ENCODE results near the gene MICALL2.

Gene MICALL2

DNA sequence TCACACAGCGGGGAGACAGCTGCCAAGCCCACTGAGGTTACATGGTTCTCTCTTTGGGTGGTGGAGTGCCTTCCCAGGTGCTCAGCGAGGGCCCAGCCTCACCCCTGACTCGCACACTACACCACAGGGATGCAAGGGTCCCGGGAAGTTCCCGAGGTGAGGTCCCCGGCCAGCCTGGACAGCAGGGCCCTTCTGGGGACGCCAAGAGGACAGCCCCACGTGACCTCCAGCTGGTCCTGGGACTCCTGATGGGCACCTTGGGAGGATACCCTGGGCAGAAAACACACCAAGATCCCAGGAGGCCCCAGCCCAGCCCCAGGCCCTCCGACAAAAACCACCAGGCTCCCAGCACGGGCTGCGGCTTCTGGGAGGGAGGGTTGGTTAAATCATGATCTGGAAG is 8.3 kb downstream of the MICALL2 start:
- H3K9ac ChIP-seq (ENCODE audit: low read length), result no peak overlapping the region
- H3K4me3 ChIP-seq (ENCODE audit: insufficient read depth, low read length, poor library complexity, severe bottlenecking), result no peak overlapping the region
- H3K9me3 ChIP-seq (ENCODE audit: insufficient read depth, low read length), result no peaks in the 10 kb centered on the region
- no peak overlapping the region for H3K4me2 ChIP-seq (ENCODE audit: low read depth, low read length, poor library complexity, severe bottlenecking)
- H3K36me3 ChIP-seq (ENCODE audit: low read length), result no peaks in the 10 kb centered on the region
- no peak overlapping the region for H3K27ac ChIP-seq (ENCODE audit: low read depth, low read length)
- no peaks in the 10 kb centered on the region; the same call in 1 of the 2 replicates for H4K20me1 ChIP-seq (ENCODE audit: low read depth, low read length)
- H2AFZ ChIP-seq (ENCODE audit: low read depth, low read length, severe bottlenecking), result no peak overlapping the region
- H3K27me3 ChIP-seq (ENCODE audit: low read length), result no peaks in the 10 kb centered on the region
- no peaks in the 10 kb centered on the region for H3K9me2 ChIP-seq (replicated peaks; ENCODE audit: insufficient read depth, low read length)
- no peaks in the 10 kb centered on the region for H3K79me2 ChIP-seq (ENCODE audit: insufficient read depth, low read length)
- TF ChIP-seq EZH2phosphoT487 (conservative IDR thresholded peaks at IDR 0.05; ENCODE audit: low read length), result no peak
- TF ChIP-seq, protein P1, sequence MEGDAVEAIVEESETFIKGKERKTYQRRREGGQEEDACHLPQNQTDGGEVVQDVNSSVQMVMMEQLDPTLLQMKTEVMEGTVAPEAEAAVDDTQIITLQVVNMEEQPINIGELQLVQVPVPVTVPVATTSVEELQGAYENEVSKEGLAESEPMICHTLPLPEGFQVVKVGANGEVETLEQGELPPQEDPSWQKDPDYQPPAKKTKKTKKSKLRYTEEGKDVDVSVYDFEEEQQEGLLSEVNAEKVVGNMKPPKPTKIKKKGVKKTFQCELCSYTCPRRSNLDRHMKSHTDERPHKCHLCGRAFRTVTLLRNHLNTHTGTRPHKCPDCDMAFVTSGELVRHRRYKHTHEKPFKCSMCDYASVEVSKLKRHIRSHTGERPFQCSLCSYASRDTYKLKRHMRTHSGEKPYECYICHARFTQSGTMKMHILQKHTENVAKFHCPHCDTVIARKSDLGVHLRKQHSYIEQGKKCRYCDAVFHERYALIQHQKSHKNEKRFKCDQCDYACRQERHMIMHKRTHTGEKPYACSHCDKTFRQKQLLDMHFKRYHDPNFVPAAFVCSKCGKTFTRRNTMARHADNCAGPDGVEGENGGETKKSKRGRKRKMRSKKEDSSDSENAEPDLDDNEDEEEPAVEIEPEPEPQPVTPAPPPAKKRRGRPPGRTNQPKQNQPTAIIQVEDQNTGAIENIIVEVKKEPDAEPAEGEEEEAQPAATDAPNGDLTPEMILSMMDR (IDR thresholded peaks at IDR 0.05; ENCODE audit: insufficient read depth, low read length, poor library complexity, severe bottlenecking), result no peak
- H3F3A ChIP-seq (ENCODE audit: insufficient read depth), result no peaks in the 10 kb centered on the region

DNA sequence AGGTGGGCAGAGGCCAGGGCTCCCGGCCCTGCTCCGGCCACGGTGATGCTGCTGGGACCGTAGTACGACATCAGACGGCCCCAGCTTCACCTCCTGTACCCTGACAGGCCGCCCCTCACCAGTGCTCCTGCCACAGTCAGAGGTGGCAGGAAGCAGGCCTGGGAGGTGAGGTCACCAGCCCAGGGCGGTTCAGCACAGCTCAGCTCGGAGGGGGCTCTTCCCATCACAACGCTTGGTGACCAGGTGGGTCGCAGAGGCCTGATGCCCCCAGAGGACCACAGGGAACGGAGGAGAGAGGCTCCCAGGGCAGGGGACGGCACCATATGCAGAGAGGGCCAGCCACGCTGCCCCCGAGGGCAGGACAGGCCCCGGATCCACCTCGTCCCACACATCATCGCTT is 8.8 kb downstream of the MICALL2 start:
- H3K4me2 ChIP-seq (ENCODE audit: low read depth, low read length, poor library complexity, severe bottlenecking), result no peak overlapping the region
- no peak overlapping the region for H3K27ac ChIP-seq (ENCODE audit: low read depth, low read length)
- no peak for TF ChIP-seq EZH2phosphoT487 (conservative IDR thresholded peaks at IDR 0.05; ENCODE audit: low read length)
- TF ChIP-seq, protein P1 (IDR thresholded peaks at IDR 0.05; ENCODE audit: insufficient read depth, low read length, poor library complexity, severe bottlenecking), result no peak
- H3K9me2 ChIP-seq (replicated peaks; ENCODE audit: insufficient read depth, low read length), result no peaks in the 10 kb centered on the region
- H2AFZ ChIP-seq (ENCODE audit: low read depth, low read length, severe bottlenecking), result no peak overlapping the region
- H3K79me2 ChIP-seq (ENCODE audit: insufficient read depth, low read length), result no peaks in the 10 kb centered on the region
- no peaks in the 10 kb centered on the region for H3K36me3 ChIP-seq (ENCODE audit: low read length)
- no peaks in the 10 kb centered on the region for H3K27me3 ChIP-seq (ENCODE audit: low read length)
- H3K4me3 ChIP-seq (ENCODE audit: insufficient read depth, low read length, poor library complexity, severe bottlenecking), result no peak overlapping the region
- no peaks in the 10 kb centered on the region; the same call in 1 of the 2 replicates for H4K20me1 ChIP-seq (ENCODE audit: low read depth, low read length)
- no peak overlapping the region for H3K9ac ChIP-seq (ENCODE audit: low read length)
- H3K9me3 ChIP-seq (ENCODE audit: insufficient read depth, low read length), result no peaks in the 10 kb centered on the region
- no peaks in the 10 kb centered on the region for H3F3A ChIP-seq (ENCODE audit: insufficient read depth)

DNA sequence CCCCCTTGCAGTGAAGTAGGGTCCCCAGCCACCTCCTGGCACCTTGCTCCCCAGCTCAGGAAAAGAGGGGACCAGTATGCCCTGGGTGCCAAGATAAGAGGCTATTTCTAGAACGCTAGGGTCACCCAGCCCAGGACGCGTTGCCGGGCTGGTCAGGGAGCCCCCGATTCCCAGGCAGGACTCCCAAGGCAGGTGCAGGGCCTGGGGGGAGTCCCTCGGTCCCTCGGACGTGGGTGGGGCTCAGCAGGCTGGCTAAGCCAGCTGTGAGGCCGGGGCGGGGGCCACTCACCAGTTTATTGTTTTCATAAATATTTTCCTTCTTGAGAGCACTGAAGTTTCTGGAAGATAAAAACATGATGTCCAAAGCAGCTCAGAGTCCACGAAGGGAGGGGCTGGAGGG is 9.3 kb downstream of the MICALL2 start:
- H3K4me2 ChIP-seq (ENCODE audit: low read depth, low read length, poor library complexity, severe bottlenecking), result no peak overlapping the region
- no peaks in the 10 kb centered on the region for H3K9me3 ChIP-seq (ENCODE audit: insufficient read depth, low read length)
- TF ChIP-seq EZH2phosphoT487 (conservative IDR thresholded peaks at IDR 0.05; ENCODE audit: low read length), result no peak
- TF ChIP-seq, protein P1 (IDR thresholded peaks at IDR 0.05; ENCODE audit: insufficient read depth, low read length, poor library complexity, severe bottlenecking), result no peak
- H2AFZ ChIP-seq (ENCODE audit: low read depth, low read length, severe bottlenecking), result no peak overlapping the region
- H3F3A ChIP-seq (ENCODE audit: insufficient read depth), result no peaks in the 10 kb centered on the region
- H3K9me2 ChIP-seq (replicated peaks; ENCODE audit: insufficient read depth, low read length), result no peaks in the 10 kb centered on the region
- H3K36me3 ChIP-seq (ENCODE audit: low read length), result no peaks in the 10 kb centered on the region
- no peak overlapping the region for H3K27ac ChIP-seq (ENCODE audit: low read depth, low read length)
- no peak overlapping the region for H3K9ac ChIP-seq (ENCODE audit: low read length)
- no peaks in the 10 kb centered on the region for H3K79me2 ChIP-seq (ENCODE audit: insufficient read depth, low read length)
- H4K20me1 ChIP-seq (ENCODE audit: low read depth, low read length), result no peaks in the 10 kb centered on the region; the same call in 1 of the 2 replicates
- no peak overlapping the region for H3K4me3 ChIP-seq (ENCODE audit: insufficient read depth, low read length, poor library complexity, severe bottlenecking)
- no peaks in the 10 kb centered on the region for H3K27me3 ChIP-seq (ENCODE audit: low read length)
